NCI-H1092 (cell line): ENCODE results near the gene ARMC5.

Source experiments
- DNase-seq: peaks from one replicate; lab custom pipeline; 2025; lab: John Stamatoyannopoulos, UW

The ARMC5 gene

GRCh38 chr16:31461201-31461920, 2.1 kb downstream of the ARMC5 start:
- no peak for DNase-seq

DNA sequence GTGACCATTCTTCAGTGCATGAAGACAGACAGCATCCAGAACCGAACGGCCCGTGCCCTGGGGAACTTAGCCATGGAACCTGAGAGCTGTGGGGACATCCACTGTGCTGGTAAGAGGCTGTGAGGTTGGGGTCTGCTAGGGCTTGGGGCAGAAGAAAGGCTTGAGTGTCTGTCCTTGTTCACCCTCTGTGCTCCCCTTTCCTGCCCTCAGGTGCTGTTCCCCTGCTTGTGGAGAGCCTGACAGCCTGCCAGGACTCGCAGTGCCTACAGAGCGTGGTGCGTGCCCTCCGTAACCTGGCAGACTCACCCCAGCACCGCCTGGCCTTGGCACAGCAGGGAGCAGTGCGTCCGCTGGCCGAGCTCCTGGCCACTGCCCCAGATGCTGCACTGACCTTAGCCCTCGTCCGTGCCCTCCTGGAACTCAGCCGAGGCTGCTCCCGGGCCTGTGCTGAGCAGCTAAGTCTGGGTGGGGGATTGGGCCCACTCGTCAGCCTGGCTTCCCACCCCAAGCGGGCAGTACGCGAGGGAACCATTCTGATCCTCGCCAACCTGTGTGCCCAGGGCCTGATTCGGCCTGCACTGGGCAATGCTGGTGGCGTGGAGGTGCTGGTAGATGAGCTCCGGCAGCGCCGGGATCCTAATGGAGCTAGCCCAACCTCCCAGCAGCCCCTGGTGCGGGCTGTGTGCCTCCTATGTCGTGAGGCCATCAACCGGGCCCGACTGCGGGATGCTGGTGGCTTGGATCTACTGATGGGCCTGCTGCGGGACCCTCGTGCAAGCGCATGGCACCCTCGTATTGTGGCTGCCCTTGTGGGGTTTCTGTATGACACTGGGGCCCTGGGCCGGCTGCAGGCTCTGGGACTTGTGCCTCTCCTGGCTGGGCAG, 2.9 kb downstream of the ARMC5 start:
- DNase-seq = no peak

GRCh38 chr16:31464348-31464769, 5.1 kb downstream of the ARMC5 start:
- DNase-seq = no peak

GRCh38 chr16:31464781-31465260, 5.5 kb downstream of the ARMC5 start:
- no peak for DNase-seq

- DNase-seq = no peak
These were observed 6.6 kb downstream of the ARMC5 start for GRCh38 chr16:31465788-31466370.

DNA sequence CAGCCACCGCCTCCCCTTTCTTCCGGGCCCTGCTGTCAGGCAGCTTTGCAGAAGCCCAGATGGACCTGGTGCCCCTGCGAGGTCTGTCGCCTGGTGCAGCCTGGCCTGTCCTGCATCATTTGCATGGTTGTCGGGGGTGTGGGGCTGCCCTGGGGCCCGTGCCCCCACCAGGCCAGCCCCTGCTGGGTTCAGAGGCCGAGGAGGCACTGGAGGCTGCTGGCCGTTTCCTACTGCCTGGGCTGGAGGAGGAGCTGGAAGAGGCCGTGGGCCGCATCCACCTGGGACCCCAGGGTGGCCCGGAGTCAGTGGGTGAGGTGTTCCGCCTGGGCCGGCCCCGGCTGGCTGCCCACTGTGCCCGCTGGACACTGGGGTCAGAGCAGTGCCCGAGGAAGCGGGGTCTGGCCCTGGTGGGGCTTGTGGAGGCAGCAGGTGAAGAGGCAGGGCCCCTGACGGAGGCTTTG, 7.1 kb downstream of the ARMC5 start:
- DNase-seq = no peak

DNA sequence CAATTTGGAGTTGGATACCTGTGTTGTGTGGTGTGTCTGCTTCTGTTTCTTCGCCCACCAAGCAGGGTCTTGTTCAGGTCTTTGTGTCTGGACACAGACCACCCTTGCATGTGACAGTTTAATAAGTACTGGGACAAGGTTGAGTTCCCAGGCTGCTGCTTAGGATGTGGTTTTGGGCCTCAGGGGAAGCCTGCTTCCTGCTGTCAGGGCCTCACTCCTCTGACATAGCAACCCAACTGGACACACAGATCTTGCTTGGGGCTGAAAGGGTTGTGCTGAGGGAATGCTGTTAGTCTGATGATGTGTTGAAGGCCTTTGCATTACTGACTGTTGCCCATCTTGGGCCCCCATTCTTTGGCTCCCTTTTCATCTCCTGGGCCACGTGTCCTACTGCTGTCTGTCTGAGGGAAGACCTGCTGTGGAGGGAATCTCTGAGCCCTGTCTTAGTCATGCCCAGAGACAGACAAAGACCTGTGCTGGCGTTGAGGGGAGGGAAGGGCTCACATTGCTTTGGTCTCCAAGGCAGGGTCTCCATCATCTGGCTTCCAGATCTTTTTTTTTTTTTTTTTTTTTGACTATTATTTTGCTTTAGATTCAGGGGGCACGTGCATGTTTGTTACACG, 8.0 kb downstream of the ARMC5 start:
- no peak for DNase-seq

GRCh38 chr16:31467858-31468257, 8.6 kb downstream of the ARMC5 start:
- no peak for DNase-seq

DNA sequence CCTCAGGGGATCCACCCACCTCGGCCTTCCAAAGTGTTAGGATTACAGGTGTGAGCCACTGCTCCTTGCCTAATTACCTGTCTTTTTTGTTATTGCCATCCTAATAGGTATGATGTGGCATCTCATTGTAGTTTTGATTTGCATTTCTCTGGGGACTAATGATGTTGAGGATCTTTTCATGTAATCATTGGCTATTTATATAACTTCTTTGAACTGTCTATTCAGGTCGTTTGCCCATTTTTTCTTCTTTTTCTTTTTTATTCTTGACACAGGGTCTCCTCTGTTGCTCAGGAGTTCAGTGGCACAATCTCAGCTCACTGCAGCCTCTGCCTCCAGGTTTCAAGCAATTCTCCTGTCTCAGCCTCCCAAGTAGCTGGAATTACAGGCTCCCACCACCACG, 11.3 kb downstream of the ARMC5 start:
- DNase-seq = no peak

DNA sequence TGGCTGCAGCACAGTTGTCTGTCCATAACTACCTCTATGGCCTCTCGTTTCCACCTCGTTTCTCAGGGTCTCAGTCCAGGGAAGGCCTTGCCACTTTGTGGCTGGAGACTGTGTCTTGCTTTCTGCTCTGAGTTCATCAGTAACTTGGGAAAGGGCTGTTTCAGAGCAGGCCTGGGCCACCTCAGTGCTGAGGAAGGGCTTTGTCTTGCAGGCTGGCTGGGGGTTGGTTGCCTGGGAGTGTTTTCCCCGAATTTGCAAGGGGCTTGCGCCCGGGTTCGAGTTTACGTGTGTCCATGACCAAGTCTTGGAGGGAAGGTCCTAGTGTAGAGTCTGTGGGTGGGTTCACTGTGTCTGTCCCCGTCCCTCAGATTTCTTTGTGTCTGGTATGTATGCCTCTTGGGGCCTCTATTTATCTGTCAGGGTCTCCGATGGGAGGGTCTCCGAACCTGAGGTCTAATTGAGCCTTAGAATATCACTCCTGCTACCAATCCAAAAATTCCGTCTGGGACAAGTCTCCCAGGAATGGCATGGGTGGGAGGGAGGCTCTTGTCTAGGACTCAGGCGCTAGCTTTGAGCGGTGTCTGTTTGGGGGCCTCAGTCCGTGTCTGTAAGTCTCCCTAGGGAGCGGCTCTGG, 12.1 kb downstream of the ARMC5 start:
- DNase-seq = no peak

DNA sequence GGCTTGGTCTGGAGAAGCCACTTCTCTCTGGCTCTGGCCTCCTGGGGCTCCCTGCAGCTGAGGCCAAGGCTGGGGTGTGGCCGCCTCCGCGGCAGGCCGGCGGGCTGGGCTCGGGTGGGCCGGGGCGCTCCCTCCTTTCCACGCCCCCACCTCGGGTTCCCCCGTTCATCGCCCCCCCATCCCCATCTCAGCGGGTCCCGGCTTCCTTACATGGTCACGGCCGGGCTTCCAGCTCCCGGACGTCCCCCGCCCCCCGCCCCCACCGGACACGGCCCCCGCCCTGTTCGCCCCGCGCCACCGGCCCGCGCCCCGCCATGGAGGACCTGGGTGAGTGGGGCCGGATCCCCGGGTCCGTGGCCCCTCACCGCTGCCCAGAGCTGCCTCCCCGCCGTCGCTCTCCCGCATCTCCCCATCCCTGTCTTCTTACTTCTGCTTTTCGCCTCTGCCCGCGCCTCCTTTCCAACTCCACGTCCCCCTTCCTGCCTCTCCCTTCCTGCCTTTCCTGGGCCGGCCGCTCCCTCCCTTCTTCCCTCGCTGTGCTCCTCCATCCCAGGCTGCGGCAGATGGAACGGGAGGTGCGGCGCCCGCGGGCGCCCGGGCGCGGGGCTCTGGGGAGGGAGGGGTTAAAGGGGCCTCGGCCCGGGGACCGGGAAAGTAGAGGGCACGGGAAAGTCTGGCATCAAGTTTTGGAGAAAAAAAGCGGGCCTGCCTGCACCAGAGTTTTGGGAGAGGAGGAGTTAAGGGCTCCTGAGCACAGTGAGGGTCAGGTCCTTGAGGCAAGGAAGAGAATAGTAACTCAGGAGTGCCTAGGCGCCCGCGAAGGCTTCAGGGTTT, 12.8 kb downstream of the ARMC5 start, which contains the start of gene TGFB1I1:
Gene TGFB1I1, plus strand, starts transcription at position 278 of the 834 bp plus-strand sequence. Its CDS starts 37 bp downstream, at position 315.
- DNase-seq = no peak

- DNase-seq = peak; percentile 85
These were observed 13.5 kb downstream of the ARMC5 start for GRCh38 chr16:31472709-31473203.

DNA sequence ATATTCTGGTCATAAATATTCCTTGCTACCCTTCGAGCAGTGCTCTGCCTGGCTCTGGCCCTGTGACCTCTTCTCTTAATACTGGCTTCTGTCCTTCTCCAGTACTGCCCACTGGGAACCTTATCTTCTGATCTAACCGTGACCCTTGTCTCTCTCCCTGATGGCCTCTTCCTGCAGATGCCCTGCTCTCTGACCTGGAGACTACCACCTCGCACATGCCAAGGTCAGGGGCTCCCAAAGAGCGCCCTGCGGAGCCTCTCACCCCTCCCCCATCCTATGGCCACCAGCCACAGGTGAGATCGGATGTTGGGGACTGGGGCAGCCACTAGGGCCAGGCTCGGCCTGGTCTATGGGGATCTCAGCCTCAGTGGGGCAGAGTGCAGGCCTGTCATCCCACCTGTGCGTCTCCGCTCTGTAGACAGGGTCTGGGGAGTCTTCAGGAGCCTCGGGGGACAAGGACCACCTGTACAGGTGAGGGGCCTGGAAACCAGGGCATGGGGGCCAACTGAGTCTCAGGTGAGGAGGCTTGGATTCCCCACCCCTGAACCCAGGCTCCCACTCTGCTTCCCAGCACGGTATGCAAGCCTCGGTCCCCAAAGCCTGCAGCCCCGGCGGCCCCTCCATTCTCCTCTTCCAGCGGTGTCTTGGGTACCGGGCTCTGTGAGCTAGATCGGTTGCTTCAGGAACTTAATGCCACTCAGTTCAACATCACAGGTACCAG, 14.1 kb downstream of the ARMC5 start:
- DNase-seq = no peak

DNA sequence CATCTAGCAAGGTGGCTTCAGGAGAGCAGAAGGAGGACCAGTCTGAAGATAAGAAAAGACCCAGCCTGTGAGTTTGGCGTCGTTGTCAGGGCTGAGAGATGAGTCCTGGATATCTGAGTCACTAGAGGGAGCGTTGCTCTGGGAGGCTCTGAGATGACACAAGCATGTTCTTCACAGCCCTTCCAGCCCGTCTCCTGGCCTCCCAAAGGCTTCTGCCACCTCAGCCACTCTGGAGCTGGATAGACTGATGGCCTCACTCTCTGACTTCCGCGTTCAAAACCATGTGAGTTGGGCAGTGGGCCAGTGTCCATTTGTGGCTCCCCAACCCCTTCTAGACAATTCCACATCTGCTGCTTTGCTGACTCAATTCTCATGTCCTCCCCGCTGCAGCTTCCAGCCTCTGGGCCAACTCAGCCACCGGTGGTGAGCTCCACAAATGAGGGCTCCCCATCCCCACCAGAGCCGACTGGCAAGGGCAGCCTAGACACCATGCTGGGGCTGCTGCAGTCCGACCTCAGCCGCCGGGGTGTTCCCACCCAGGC, 14.9 kb downstream of the ARMC5 start:
- DNase-seq = no peak

- DNase-seq = no peak
These were observed 15.8 kb downstream of the ARMC5 start for GRCh38 chr16:31474773-31475738.

- no peak for DNase-seq
These were observed 16.6 kb downstream of the ARMC5 start for GRCh38 chr16:31475946-31476302.

DNA sequence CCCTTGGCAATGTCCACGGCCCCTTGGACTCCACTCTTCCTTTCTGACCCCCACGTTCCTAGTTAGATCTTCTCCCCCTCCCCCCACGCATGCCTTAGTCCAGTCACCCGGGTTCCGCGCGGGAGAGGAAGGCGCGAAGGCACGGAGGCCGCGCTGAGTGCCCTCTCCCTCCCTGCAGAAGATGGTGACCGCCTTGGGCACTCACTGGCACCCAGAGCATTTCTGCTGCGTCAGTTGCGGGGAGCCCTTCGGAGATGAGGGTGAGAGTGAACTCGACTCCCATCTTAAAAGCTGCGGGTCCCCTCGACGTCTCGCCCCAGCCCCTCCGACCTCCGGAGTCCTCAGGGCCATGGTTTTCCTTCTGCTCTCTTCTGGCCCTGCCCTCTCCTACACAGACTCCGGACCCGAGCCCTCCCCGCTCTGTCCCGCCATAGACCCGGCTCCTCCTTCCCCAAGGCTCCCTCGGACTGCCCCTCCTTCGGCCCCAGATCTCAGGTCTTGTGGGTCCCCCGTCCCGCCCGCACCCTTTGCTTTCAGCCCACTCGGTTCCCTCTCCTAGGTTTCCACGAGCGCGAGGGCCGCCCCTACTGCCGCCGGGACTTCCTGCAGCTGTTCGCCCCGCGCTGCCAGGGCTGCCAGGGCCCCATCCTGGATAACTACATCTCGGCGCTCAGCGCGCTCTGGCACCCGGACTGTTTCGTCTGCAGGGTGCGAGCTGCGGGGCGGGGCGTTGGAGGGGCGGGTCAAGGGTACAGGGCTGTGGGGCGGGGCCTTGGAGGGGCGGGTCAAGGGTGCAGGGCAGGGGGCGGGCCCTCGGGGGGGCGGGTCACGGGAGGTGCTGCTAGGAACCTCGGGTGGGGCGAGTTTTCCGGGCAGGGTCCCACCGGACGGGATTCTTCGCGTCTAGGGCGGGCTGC, 17.3 kb downstream of the ARMC5 start:
- DNase-seq = no peak
